A673 (cell line): ENCODE data around the gene SLC22A15.

Source experiments
- CTCF ChIP-seq: fragments of 300-800, 200-600 bp; sonication (generic); conservative IDR thresholded peaks from 2 replicates; pipeline ENCODE4 v1.5.1; 2017; ENCODE audit warnings: low read depth, mild to moderate bottlenecking, antibody characterized with exemption, low read length, moderate library complexity, mixed read lengths
- EZH2 ChIP-seq: fragments of 200-600 bp; sonication (generic); IDR thresholded peaks from 2 replicates; pipeline ENCODE4 v1.6.1; 2017; ENCODE audit warnings: borderline replicate concordance, low read depth, mild to moderate bottlenecking, mixed read lengths, antibody characterized with exemption, low read length; ENCODE audit not compliant: poor library complexity, severe bottlenecking

GRCh38 chr1:116091083-116091482 is 114.8 kb downstream of the SLC22A15 start:
- TF ChIP-seq EZH2 (no peak), CTCF (no peak)
